ENCODE measurements around the gene NEDD9.

DNA sequence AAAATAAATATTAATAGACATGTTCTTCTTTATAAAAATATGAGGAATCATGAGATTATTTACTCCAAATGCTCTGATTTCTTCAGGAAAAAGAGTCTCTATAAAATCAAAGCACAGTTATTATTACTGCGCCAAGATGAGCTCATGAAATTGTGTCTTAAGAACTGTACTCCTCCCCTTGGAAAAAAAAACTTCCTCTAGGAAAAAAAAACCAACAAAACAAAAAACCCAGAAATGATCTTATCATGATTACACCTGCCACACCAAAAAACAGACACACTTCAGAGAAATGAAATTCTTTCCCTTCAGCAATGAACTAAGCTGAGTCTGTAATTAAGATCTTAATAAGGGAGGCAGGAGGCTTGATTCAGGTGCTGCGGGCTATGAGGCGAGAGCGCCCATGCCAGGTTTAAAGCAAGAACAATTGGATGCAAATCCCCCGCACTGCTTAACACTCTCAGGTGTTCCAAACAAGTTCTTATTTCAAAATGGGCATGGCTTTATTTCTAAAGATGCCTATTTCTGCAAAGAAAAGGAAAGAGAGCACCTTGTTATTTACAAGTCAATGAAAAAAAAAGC, 9.1 kb downstream of the NEDD9 start:
- TF ChIP-seq EZH2 (IDR thresholded peaks at IDR 0.05; ENCODE audit: borderline replicate concordance, low read length): no peak
- TF ChIP-seq, protein P1, sequence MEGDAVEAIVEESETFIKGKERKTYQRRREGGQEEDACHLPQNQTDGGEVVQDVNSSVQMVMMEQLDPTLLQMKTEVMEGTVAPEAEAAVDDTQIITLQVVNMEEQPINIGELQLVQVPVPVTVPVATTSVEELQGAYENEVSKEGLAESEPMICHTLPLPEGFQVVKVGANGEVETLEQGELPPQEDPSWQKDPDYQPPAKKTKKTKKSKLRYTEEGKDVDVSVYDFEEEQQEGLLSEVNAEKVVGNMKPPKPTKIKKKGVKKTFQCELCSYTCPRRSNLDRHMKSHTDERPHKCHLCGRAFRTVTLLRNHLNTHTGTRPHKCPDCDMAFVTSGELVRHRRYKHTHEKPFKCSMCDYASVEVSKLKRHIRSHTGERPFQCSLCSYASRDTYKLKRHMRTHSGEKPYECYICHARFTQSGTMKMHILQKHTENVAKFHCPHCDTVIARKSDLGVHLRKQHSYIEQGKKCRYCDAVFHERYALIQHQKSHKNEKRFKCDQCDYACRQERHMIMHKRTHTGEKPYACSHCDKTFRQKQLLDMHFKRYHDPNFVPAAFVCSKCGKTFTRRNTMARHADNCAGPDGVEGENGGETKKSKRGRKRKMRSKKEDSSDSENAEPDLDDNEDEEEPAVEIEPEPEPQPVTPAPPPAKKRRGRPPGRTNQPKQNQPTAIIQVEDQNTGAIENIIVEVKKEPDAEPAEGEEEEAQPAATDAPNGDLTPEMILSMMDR (IDR thresholded peaks at IDR 0.05; ENCODE audit: low read length): no peak

Data from OCI-LY1 (cell line).